Measurements from ENCODE around the gene PHKA1. TPM values are rescaled to one million over a fixed set of nuclear protein-coding genes. Genes with fewer than 3 reads are reported as not detected.
A peak's percentile ranks its signal among the peaks of the same experiment; 100 is the strongest.

Gene PHKA1
- total and polyA plus RNA-seq, 2 experiments from 2014 or later: 2.6 to 6.8 TPM

DNA sequence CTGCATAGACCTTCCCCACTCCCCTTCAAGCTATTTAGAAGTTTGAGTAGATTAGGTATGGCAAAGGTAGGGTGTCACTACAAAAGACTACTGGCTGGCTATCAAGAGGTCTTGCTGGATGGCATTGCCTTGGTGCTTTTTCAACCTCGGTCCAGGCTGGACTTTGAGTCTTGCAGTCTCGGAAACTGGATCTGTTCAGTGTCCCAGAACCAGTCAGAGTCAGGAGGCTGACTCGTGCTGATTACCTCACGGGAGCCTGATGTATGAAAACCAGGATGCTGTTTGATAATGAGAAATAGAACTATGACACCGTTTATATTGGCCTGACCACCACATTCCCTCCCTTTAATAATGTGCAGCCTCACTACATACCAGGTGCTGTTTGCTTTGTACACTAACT is 2.7 kb upstream of the PHKA1 start:
- Histone ChIP-seq H3K27me3 (ENCODE audit: insufficient read depth) (0 out of 2 replicates have a peak, but pooled peaks cover 9% of the 10 kb centered on the region), H3K36me3 (ENCODE audit: insufficient read depth) (no peaks in the 10 kb centered on the region), H3K9me2 (ENCODE audit: insufficient read depth) (no peaks in the 10 kb centered on the region), H3K4me1 (ENCODE audit: insufficient read depth) (peaks cover 8% of the 10 kb centered on the region; the same call in 1 of the 2 replicates), H3K27ac (ENCODE audit: low read depth) (no peak overlapping the region), H4K20me1 (replicated peaks; ENCODE audit: insufficient read depth) (no peaks in the 10 kb centered on the region; the same call in 1 of the 2 replicates), H3F3A (replicated peaks; ENCODE audit: low read depth) (no peaks in the 10 kb centered on the region), H3K4me2 (no peak overlapping the region), H2AFZ (no peak overlapping the region), H3K4me3 (no peak overlapping the region), H3K79me2 (replicated peaks; ENCODE audit: insufficient read depth) (no peaks in the 10 kb centered on the region)
- Mint-ChIP-seq H3K4me1 (peaks cover 21% of the 10 kb centered on the region), H3K4me3 (no peak overlapping the region), H3K27me3 (ENCODE audit: insufficient read depth, low read depth, poor library complexity) (peaks cover 2% of the 10 kb centered on the region), H3K9me3 (no peaks in the 10 kb centered on the region), H3K36me3 (ENCODE audit: low read depth) (no peaks in the 10 kb centered on the region; the same call in 2 of the 3 replicates), H3K27ac (no peak overlapping the region)
- ATAC-seq: no peak
- no peak for DNase-seq (ENCODE audit: low spot score)
- TF ChIP-seq NANOG (IDR thresholded peaks at IDR 0.05; ENCODE audit: borderline replicate concordance): no peak

DNA sequence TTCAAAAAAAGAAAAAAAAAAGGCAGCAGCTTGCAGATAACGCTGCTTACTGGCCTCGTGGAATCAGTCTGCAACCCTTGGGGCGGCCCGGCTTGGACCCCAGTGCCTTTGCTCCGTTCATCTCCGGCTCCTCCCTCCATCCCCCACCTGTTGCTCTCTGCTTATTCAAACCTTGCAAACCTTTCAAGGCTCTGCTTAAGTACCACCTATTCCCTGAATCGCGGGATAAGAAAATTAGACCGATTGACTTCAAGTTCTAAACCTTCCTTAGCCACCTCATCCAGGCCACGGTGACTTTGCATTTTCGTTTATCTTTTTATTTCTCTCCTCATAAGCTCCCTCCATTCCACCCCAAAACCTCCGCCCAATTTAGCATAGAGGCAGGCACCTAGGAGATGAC is 1.4 kb upstream of the PHKA1 start:
- Histone ChIP-seq H3K27ac (ENCODE audit: low read depth) (no peak overlapping the region), H3K4me1 (ENCODE audit: insufficient read depth) (peaks cover 8% of the 10 kb centered on the region; the same call in 1 of the 2 replicates), H3K4me3 (no peak overlapping the region), H3K4me2 (no peak overlapping the region), H4K20me1 (replicated peaks; ENCODE audit: insufficient read depth) (no peaks in the 10 kb centered on the region; the same call in 1 of the 2 replicates), H3K27me3 (ENCODE audit: insufficient read depth) (0 out of 2 replicates have a peak, but pooled peaks cover 9% of the 10 kb centered on the region), H3F3A (replicated peaks; ENCODE audit: low read depth) (no peaks in the 10 kb centered on the region), H3K79me2 (replicated peaks; ENCODE audit: insufficient read depth) (no peaks in the 10 kb centered on the region), H2AFZ (no peak overlapping the region), H3K36me3 (ENCODE audit: insufficient read depth) (no peaks in the 10 kb centered on the region), H3K9me2 (ENCODE audit: insufficient read depth) (no peaks in the 10 kb centered on the region)
- H3K4me1 Mint-ChIP-seq: peaks cover 22% of the 10 kb centered on the region
- peaks cover 2% of the 10 kb centered on the region for H3K27me3 Mint-ChIP-seq (ENCODE audit: insufficient read depth, low read depth, poor library complexity)
- DNase-seq (ENCODE audit: low spot score) (no peak), ATAC-seq (no peak)
- no peaks in the 10 kb centered on the region for H3K9me3 Mint-ChIP-seq
- 0 out of 2 replicates have a peak overlapping the region, but pooled peaks have one; percentile 48 for H3K27ac Mint-ChIP-seq
- H3K36me3 Mint-ChIP-seq (ENCODE audit: low read depth): no peaks in the 10 kb centered on the region; the same call in 2 of the 3 replicates
- peak overlapping the region; percentile 50; the same call in 2 of the 3 replicates for H3K4me3 Mint-ChIP-seq
- TF ChIP-seq ZNF114 (CRISPR knock-in tag; IDR thresholded peaks at IDR 0.05): no peak
- no peak for TF ChIP-seq JUNB (IDR thresholded peaks at IDR 0.05; ENCODE audit: unreplicated experiment)
- no peak for TF ChIP-seq EZH2 (IDR thresholded peaks at IDR 0.05; ENCODE audit: low read depth, unreplicated experiment)
- TF ChIP-seq, protein P1, sequence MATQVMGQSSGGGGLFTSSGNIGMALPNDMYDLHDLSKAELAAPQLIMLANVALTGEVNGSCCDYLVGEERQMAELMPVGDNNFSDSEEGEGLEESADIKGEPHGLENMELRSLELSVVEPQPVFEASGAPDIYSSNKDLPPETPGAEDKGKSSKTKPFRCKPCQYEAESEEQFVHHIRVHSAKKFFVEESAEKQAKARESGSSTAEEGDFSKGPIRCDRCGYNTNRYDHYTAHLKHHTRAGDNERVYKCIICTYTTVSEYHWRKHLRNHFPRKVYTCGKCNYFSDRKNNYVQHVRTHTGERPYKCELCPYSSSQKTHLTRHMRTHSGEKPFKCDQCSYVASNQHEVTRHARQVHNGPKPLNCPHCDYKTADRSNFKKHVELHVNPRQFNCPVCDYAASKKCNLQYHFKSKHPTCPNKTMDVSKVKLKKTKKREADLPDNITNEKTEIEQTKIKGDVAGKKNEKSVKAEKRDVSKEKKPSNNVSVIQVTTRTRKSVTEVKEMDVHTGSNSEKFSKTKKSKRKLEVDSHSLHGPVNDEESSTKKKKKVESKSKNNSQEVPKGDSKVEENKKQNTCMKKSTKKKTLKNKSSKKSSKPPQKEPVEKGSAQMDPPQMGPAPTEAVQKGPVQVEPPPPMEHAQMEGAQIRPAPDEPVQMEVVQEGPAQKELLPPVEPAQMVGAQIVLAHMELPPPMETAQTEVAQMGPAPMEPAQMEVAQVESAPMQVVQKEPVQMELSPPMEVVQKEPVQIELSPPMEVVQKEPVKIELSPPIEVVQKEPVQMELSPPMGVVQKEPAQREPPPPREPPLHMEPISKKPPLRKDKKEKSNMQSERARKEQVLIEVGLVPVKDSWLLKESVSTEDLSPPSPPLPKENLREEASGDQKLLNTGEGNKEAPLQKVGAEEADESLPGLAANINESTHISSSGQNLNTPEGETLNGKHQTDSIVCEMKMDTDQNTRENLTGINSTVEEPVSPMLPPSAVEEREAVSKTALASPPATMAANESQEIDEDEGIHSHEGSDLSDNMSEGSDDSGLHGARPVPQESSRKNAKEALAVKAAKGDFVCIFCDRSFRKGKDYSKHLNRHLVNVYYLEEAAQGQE (IDR thresholded peaks at IDR 0.05; ENCODE audit: unreplicated experiment): no peak
- TF ChIP-seq, protein P2, sequence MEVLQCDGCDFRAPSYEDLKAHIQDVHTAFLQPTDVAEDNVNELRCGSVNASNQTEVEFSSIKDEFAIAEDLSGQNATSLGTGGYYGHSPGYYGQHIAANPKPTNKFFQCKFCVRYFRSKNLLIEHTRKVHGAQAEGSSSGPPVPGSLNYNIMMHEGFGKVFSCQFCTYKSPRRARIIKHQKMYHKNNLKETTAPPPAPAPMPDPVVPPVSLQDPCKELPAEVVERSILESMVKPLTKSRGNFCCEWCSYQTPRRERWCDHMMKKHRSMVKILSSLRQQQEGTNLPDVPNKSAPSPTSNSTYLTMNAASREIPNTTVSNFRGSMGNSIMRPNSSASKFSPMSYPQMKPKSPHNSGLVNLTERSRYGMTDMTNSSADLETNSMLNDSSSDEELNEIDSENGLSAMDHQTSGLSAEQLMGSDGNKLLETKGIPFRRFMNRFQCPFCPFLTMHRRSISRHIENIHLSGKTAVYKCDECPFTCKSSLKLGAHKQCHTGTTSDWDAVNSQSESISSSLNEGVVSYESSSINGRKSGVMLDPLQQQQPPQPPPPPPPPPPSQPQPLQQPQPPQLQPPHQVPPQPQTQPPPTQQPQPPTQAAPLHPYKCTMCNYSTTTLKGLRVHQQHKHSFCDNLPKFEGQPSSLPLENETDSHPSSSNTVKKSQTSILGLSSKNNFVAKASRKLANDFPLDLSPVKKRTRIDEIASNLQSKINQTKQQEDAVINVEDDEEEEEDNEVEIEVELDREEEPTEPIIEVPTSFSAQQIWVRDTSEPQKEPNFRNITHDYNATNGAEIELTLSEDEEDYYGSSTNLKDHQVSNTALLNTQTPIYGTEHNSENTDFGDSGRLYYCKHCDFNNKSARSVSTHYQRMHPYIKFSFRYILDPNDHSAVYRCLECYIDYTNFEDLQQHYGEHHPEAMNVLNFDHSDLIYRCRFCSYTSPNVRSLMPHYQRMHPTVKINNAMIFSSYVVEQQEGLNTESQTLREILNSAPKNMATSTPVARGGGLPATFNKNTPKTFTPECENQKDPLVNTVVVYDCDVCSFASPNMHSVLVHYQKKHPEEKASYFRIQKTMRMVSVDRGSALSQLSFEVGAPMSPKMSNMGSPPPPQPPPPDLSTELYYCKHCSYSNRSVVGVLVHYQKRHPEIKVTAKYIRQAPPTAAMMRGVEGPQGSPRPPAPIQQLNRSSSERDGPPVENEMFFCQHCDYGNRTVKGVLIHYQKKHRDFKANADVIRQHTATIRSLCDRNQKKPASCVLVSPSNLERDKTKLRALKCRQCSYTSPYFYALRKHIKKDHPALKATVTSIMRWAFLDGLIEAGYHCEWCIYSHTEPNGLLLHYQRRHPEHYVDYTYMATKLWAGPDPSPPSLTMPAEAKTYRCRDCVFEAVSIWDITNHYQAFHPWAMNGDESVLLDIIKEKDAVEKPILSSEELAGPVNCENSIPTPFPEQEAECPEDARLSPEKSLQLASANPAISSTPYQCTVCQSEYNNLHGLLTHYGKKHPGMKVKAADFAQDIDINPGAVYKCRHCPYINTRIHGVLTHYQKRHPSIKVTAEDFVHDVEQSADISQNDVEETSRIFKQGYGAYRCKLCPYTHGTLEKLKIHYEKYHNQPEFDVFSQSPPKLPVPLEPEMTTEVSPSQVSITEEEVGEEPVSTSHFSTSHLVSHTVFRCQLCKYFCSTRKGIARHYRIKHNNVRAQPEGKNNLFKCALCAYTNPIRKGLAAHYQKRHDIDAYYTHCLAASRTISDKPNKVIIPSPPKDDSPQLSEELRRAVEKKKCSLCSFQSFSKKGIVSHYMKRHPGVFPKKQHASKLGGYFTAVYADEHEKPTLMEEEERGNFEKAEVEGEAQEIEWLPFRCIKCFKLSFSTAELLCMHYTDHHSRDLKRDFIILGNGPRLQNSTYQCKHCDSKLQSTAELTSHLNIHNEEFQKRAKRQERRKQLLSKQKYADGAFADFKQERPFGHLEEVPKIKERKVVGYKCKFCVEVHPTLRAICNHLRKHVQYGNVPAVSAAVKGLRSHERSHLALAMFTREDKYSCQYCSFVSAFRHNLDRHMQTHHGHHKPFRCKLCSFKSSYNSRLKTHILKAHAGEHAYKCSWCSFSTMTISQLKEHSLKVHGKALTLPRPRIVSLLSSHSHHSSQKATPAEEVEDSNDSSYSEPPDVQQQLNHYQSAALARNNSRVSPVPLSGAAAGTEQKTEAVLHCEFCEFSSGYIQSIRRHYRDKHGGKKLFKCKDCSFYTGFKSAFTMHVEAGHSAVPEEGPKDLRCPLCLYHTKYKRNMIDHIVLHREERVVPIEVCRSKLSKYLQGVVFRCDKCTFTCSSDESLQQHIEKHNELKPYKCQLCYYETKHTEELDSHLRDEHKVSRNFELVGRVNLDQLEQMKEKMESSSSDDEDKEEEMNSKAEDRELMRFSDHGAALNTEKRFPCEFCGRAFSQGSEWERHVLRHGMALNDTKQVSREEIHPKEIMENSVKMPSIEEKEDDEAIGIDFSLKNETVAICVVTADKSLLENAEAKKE (CRISPR knock-in tag; IDR thresholded peaks at IDR 0.05): no peak
- TF ChIP-seq NANOG (IDR thresholded peaks at IDR 0.05; ENCODE audit: borderline replicate concordance): no peak
- no peak for TF ChIP-seq STAT1 (IDR thresholded peaks at IDR 0.05; ENCODE audit: unreplicated experiment)
- TF ChIP-seq ZNF331 (CRISPR knock-in tag; IDR thresholded peaks at IDR 0.05; ENCODE audit: low read depth): no peak
- TF ChIP-seq, protein P3, sequence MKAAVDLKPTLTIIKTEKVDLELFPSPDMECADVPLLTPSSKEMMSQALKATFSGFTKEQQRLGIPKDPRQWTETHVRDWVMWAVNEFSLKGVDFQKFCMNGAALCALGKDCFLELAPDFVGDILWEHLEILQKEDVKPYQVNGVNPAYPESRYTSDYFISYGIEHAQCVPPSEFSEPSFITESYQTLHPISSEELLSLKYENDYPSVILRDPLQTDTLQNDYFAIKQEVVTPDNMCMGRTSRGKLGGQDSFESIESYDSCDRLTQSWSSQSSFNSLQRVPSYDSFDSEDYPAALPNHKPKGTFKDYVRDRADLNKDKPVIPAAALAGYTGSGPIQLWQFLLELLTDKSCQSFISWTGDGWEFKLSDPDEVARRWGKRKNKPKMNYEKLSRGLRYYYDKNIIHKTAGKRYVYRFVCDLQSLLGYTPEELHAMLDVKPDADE (IDR thresholded peaks at IDR 0.05): no peak

All from GM23338 (cell line).